LHCN-M2 (cell line): ENCODE data around the gene GPX5. TPM values are rescaled to one million over a fixed set of nuclear protein-coding genes. Genes with fewer than 3 reads are reported as not detected.
A peak's percentile ranks its signal among the peaks of the same experiment; 100 is the strongest.
"Not testable (repeated sequence)": the region's sequence is repeated elsewhere in the genome, so short reads cannot be mapped to it uniquely, and the experiment has no call there.

Experiments
- DNase-seq: peaks from one replicate; pipeline ENCODE4 v3.0.0-alpha.2; 2012; ENCODE audit warnings: low read depth
- polyA plus RNA-seq: library from polyadenylated mRNA; unstranded; fragments of >200 nt; gene quantifications from one replicate; pipeline ENCODE4 v1.2.1, GENCODE V29; 2012; ENCODE audit warnings: missing spikeins
- total RNA-seq: library from RNA; depleted of rRNA; stranded (reverse); fragments of >200 nt; gene quantifications from 2 replicates; pipeline ENCODE4 v1.2.3, GENCODE V29; 2014; rRNA removed

GPX5 gene, protein sequence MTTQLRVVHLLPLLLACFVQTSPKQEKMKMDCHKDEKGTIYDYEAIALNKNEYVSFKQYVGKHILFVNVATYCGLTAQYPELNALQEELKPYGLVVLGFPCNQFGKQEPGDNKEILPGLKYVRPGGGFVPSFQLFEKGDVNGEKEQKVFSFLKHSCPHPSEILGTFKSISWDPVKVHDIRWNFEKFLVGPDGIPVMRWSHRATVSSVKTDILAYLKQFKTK
- not detected in 2 replicates for total RNA-seq
- not detected for polyA plus RNA-seq

DNA sequence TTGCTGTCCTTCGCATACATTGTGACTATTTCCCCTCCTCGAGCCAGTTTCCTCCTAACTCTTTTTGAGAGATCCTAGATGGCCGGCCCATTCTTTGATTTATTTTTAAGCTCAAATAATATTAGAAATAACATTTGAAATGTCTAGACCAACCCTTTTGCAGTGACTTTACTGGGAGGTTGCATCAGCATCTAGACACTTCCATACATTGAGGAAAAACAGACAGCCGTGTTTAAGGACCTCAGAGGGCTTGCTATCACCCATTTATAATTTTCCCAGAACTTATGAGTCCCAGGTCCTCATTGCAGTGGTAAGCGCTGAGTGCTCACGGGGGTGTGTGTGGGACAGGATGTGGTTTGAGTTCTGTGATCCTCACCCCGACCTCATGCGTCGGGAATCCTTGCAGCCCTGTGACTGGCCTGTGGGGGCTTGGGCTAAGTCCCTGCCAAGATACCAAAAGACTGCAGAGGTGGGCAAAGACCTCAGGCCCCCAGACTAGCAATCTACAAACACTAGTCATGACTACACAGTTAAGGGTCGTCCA lies at the start of gene GPX5:
Gene GPX5 (plus strand): TSS at position 386 of the 544 bp plus-strand sequence. CDS start 133 bp downstream, at position 519.
- DNase-seq: no peak

DNA sequence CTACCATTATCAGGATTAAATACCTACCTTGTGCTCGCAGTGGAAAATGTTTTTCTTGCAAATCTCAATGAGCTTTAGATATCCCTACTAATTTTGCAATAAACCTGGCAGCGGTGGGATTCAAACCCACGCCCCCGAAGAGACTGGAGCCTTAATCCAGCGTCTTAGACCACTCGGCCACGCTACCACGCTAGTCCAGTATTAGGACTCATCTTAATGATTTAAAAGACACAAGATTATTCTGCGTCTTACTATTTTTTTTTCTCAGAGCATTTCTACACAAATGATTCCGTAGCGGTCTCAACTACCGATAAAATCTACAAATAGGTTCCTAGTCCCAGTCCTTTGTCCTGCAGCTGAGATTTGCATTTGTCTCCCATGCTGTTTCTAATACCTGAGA lies 47.2 kb upstream of the GPX5 start:
- DNase-seq: no peak

DNA sequence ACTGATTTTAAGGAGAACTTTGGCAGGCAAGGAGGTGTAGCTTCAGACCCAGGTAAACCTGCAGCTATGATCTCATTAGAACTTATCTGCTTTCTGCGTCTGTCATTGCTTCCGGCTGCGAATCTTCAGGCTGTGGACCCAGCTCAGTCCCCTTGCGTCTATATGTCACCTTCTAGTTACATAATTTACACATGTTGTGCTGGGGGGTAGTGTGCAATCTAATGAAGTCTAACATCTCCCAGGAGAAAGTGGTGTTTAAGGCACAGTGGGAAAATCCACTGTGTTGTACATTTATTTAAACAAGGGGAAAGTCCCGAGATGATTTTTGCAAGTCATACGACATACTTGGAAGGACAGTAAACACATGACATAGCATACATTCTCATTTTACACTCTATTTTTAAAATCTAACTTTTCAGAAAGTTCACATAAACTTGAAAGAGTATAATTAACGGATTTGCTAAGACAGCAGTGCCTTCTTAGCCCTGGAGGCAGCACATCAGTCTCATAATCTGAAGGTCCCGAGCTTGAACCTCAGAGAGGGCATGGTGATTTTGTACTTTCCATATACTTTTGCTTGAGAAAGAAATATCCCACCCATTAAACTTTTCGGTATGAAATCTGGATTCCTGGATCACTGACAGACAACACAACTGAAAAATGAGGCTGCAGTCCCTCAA lies 45.3 kb upstream of the GPX5 start:
- DNase-seq: no peak

DNA sequence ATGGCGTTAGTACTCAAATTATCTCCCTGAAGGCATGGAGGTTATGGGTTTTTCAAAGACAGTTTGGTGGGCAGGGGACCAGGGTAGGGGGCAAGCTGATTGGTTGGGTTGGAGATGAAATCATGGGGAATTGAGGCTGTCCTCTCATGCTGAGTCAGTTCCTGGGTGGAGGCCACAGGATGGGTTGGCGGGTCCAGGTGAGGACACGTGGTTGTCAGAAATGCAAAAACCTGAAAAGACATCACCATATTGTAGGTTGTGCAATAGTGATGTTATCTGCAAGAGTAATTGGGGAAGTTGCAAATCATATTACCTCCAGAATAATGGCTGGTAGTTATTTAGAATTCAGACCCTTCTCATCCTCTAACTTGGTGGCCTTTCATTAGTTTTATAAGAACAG lies 40.2 kb upstream of the GPX5 start:
- no peak for DNase-seq

DNA sequence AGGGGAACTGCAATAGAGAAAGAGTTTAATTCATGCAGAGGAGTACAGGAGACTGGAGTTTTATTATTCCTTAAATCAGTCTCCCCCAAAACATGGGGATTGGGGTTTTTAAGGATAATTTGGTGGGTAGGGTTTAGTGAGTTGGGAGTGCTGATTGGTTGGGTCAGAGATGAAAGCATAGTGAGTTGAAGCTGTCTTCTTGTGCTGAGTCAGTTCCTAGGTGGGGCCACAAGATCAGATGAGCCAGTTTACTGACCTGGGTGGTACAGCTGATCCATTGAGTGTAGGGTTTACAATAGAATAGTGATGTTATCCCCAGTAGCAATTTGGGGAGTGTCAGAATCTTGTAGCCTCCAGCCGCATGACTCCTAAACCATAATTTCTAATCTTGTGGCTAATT lies 39.1 kb upstream of the GPX5 start:
- no peak for DNase-seq

DNA sequence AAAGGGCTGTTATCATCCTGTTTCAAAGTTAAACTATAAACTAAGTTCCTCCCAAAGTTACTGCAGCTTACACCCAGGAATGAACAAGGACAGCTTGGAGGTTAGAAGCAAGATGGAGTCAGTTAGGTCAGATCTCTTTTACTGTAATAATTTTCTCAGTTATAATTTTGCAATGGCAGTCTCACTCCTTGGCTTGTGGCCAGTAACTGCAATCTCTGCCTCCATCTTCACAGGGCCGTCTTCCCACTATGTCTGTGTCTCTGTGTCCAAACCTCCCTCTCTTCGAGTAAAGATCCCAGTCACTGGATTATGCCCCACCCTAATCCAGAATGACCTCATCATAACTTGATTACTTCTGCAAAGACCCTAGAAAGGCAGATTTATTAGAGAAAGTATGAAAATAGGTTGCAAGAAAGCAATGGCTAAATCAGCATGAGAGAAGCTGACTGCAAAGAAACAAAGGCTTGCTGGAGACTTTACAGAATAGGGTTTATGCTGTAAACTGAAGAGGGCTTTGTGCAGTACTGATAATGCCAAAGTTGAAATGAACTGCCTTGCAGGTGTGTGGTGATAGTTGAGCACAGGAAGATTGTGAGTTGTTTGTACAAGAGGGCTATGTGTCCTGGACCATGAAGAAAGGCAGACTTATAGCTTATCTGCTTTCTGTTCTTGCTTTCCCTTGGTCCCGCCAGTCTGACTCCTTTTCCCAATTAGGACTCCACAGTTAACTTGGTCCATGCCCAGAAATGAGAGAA lies 38.5 kb upstream of the GPX5 start:
- DNase-seq: no peak

DNA sequence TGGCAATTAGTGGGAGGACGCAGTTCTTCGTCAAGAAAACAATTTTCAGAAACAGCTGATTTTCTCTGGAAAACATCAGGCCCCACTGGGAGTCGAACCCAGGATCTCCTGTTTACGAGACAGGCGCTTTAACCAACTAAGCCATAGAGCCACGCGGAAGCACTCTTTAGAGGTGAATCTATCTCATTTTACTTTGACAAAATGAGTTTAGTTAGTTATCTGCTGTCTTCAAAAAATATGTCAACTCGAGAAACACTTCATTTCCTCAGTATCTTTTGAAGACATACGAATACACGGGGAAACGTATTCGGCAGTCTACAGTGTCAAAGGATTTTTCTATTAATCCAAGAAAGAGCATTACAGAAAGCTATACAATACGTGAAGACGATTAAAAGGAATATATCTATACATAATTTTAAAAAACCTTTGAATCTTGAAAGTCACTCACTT lies 36.7 kb upstream of the GPX5 start:
- DNase-seq: peak; percentile 45

DNA sequence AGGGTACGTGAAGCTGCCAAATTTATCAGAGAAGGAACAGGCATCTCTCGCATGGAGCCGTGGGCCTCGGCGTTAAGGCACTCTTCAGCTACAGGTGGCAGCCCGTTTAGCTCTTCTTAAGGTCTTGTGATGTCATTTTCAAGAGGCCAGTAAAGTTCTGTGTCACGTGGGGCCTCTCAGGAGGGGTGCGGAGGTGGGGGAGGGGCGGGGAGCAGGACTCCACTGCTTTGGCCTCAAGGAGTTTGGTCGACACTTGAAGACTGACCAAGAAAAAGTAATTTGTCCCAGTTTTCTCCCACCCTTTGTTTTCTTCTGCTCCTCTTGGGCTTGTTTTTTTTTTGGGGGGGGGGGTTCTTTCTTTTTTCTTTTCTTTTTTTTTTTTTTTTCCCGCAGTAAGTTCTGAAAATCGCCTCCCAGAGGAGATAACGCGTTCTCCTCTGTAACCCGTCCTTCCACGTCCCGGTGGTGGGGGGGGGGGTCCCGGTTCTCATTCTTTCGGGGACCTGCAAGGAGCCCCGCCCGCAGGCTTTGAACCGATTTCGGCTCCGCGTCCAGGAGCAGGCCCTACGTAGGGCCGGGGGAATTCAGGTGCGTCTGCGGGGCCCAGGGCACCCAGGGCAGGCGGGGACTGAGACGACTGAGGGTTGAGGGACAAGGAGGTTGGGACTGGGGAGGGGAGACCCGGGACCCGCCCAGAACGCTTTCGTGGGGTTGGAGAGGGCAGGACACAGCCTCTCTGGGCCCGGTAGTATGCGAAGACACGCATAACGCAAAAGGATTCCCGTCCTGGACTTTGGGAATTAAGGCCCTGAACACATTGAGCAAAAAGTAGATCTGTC lies 36.1 kb upstream of the GPX5 start:
- no peak for DNase-seq

DNA sequence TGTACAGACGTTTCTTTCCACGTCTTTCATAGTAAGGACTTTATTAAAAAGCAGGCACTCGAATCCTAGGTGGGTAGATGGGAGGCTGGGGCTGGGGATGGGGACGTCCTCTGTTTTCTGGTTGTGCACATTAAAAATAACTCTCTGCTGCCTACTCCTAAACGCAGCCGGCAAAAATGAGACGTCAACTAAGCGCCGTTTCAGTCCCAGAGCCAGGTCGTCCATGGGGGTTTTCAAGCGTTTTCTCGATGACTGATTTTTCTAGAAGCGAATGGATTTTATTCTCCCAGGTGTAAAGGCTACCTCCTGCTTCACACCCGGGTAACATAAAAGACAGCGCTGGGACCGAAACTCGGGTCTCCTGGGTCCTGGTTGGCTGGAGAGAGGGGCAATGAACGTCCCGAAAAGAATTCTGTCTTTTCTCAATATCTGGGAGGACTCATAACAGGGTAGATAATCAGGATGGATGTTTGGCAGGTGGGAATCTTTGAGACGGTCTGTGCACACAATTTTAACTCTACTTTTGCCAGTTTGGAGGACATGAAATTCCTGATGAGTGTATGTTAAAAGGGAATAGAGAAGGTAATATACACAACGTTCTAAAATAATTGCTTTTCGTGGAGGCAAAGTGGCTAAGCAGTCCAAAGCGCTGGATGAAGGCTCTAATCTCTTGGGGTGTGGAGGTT lies 35.3 kb upstream of the GPX5 start:
- DNase-seq: no peak

DNA sequence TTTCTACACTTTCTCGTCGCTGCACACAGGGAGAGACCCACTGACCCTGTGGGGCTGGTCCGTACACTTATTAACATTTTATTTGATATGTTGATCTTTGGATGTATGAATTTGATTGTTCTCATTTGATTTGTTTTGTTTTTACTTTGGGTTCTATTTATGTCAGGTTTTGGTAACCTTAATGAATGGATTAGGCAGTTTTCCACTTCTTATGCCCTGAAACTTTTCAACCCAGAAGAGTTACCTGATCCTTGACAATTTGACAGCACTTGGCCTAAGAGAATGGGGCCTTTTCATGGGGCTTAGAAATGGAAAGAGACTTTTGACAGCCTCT lies 33.7 kb upstream of the GPX5 start:
- DNase-seq: no peak

DNA sequence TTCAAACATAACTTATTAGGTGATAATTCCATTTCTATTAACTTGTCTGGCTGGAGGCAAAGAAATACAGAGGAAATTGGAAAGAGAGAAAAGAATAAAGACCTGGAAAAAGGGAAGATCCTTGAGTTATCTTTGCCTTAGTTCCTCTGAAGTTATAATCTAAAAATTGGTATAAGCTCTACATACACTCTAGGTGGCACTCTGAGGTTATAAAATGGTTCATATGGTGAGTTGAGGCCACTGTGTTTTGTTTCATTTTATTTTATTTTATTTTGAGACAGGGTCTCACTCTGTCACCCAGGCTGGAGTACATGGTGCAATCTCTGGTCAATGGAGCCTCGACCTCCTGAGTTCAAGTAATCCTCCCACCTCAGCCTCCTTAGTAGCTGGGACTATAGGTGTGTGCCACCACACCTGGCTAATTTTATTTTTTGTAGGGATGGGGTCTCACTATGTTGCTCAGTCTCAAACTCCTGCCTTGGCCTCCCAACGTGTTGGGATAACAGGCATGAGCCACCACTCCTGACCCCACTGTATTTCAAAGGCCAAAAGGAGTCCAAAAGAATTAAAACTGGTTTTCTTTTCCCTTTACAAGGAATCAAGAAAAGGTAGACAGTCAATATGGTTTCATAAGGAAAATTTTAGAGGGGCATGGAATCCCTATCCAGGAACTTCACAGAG lies 29.4 kb upstream of the GPX5 start:
- DNase-seq: peak; percentile 8

DNA sequence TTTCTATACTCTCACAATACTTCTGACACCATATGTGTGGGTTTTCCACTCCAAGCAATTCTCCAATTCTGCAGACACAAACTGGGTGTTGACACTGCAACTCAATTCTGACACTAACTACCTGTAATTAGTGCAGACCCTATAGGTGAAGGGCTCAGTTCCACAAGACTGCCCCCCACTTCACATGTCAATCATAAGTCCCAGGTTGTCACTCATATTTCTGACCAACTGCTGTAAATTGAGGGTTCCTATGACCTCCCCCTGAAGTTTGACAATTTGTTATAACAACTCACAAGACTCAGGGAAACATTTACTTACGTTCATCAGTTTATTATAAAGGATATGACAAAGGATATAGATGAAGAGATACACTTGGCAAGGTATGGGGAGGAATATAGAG lies 28.4 kb upstream of the GPX5 start:
- DNase-seq: no peak

DNA sequence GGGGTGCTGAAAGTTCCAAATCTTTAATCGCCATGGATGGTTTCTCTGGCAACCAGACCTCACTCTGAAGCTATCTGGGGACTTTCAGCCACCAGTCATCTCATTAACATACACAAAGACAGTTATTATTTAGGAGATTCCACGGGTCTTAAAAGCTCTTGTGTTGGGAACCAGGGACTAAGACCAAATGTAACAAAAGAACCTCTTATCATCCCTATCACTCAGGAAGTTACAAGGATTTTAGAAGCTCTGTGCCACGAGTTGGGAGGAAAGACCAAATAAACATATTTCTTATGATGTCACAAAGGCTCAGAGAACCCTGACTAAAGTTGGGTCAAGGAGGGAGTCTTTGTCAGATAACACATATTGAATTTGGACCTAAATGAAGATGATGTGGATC lies 27.8 kb upstream of the GPX5 start:
- DNase-seq: no peak

DNA sequence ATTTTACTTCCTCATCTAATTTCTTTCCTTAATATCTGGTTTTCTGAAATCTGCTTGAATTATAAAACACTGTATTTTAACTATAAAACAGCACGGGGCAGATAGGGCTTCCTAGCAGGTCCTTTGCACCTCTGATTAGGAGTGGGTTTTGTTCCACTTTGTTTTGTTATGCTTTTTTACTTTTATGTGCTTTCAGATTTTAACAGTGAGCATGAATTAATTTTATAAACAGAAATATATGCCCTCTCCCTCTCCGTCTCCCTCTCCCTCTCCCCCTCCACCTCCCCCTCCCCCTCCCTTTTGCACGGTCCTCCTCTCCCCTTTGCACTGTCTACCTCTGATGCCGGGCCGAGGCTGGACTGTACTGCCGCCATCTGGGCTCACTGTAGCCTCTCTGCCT lies 24.4 kb upstream of the GPX5 start:
- DNase-seq: no peak

DNA sequence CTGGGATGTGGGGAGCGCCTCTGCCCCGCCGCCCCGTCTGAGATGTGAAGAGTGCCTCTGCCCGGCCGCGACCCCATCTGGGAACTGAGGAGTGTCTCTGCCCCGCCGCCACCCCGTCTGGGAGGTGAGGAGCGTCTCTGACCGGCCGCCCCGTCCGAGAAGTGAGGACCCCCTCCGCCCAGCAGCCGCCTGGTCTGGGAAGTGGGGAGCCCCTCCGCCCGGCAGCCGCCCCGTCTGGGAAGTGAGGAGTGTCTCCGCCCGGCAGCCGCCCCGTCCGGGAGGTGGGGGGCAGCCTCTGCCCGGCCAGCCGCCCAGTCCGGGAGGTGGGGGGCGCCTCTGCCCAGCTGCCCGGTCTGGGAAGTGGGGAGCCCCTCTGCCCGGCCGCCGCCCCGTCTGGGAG lies 23.5 kb upstream of the GPX5 start:
- not testable (repeated sequence) for DNase-seq

DNA sequence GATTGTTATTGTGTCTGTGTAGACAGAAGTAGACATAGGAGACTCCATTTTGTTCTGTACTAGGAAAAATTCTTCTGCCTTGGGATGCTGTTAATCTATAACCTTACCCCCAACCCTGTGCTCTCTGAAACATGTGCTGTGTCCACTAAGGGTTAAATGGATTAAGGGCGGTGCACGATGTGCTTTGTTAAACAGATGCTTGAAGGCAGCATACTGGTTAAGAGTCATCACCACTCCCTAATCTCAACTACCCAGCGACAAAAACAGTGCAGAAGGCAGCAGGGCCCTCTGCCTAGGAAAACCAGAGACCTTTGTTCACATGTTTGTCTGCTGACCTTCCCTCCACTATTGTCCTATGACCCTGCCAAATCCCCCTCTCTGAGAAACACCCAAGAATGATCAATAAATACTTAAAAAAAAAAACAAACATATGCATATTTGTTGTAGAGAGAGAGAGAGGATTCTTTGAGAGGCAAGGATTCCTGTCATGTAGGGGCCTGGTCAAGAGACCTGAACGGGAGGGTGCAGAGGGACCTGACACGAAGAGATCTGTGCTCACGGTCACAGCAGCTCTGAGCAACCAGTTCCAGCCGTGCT lies 22.9 kb upstream of the GPX5 start:
- DNase-seq: not testable (repeated sequence)

DNA sequence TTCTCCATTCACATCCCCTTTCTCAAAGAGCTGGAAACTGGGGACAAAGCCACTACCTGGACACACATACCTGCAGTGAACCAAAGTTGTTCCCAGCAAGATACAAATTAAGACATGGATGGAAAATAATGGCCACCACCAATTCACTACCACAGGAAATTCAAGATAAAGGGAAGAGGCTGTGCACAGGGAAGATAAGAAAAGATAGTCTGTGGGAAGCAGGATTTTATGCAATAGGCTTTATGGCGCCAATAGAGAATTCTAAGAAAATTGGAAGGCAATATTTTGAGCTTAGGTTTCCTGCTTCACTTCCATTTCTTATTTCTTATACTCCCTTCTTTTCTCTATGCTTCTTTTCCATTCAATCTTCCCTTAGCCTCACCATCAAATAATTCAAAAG lies 19.9 kb upstream of the GPX5 start:
- no peak for DNase-seq

DNA sequence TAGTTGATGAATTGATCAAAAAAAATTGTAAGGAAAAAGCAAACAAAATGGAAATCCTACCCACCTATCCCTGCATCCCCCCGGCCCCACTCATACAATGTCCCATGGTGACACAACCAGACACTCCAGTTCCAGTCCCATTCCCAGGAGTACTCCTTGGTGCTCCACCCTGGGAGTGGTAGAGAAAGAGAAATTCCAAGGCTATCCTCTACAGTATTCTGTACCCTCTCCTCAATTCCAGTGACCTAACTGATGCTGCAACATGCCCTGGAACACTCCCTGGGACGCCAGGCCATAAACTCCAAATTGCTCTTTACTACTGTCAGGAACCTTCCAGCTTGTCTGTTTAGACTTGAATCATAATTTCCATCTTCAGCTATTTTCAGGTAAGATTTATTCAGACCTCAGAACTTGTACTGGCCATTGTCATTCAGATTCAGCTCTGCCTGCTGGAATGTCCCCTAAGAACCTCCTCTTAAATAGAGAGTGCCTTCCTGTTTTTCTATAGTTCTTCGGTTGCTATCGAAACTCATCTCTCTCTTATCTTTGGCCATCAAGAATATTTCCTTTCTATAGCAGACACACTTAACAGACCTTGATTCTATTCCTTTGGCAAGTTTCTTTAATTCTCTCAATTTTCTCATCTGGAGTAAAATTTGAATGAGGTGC lies 18.7 kb upstream of the GPX5 start:
- DNase-seq: no peak

DNA sequence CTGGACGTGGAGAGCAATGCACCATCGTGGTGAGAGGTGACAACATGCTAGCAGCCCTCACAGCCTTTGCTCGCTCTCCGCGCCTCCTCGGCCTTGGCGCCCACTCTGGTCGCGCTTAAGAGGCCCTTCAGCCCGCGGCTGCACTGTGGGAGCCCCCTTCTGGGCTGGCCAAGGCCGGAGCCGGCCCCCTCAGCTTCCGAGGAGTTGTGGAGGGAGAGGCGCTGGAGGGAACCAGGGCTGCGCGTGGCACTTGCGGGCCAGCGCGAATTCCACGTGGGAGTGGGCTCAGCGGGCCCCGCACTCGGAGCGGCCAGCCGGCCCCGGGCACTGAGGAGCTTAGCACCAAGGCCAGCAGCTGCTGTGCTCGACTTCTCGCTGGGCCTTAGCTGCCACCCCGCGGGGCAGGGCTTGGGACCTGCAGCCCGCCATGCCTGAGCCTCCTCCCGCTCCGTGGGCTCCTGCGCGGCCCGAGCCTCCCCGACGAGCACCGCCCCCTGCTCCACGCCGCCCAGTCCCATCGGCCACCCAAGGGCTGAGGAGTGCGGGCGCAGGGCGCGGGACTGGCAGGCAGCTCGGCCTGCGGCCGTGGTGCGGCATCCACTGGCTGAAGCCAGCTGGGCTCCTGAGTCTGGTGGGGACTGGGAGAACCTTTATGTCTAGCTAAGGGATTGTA lies 13.9 kb upstream of the GPX5 start:
- no peak for DNase-seq
